Measurements from ENCODE around the gene B3GNT8. TPM values are rescaled to one million over a fixed set of nuclear protein-coding genes. Genes with fewer than 3 reads are reported as not detected.

B3GNT8 gene
- total and polyA plus RNA-seq, 2 of the 8 experiments (the other 6 are each of a cell fraction or from before 2014, with no cell fraction given), result 0.67 to 0.86 TPM

- TF ChIP-seq CHD7 (IDR thresholded peaks at IDR 0.05; ENCODE audit: insufficient replicate concordance, low read length) (no peak), JUN (IDR thresholded peaks at IDR 0.05; ENCODE audit: low read depth, low read length) (no peak), JUND (IDR thresholded peaks at IDR 0.05; ENCODE audit: low read length) (no peak), ZNF274 (IDR thresholded peaks at IDR 0.05; ENCODE audit: borderline replicate concordance, extremely low read depth, low read length) (no peak), USF2 (IDR thresholded peaks at IDR 0.05; ENCODE audit: low read length) (no peak), MAFK (IDR thresholded peaks at IDR 0.05; ENCODE audit: low read depth, low read length) (no peak)
Observed at GRCh38 chr19:41395355-41395754, 31.8 kb downstream of the B3GNT8 start (continued).

All from H1 (cell line).